Thyroid gland (tissue), 4 donors: ENCODE results near the gene KSR1.

ENCODE experiments used
- POLR2A ChIP-seq, 2 donors: fragments of 450-650 bp; IDR thresholded peaks; one replicate each; pipeline ENCODE4 v1.6.1; 2017; ENCODE audit warnings: antibody characterized with exemption in 2 of 2, mild to moderate bottlenecking in 2 of 2, moderate library complexity in 1 of 2
- TF ChIP-seq, protein P1 (sequence below), 6 experiments: fragments of 200-600 bp in 3 of 6; fragments of 450-650 bp in 3 of 6; sonication (generic) in 3 of 6; IDR thresholded peaks; one replicate each; pipeline ENCODE4 v1.5.1; 2016 to 2019; ENCODE audit warnings: antibody characterized with exemption in 6 of 6, mild to moderate bottlenecking in 2 of 6, inconsistent platforms in 1 of 6, moderate library complexity in 1 of 6

DNA sequence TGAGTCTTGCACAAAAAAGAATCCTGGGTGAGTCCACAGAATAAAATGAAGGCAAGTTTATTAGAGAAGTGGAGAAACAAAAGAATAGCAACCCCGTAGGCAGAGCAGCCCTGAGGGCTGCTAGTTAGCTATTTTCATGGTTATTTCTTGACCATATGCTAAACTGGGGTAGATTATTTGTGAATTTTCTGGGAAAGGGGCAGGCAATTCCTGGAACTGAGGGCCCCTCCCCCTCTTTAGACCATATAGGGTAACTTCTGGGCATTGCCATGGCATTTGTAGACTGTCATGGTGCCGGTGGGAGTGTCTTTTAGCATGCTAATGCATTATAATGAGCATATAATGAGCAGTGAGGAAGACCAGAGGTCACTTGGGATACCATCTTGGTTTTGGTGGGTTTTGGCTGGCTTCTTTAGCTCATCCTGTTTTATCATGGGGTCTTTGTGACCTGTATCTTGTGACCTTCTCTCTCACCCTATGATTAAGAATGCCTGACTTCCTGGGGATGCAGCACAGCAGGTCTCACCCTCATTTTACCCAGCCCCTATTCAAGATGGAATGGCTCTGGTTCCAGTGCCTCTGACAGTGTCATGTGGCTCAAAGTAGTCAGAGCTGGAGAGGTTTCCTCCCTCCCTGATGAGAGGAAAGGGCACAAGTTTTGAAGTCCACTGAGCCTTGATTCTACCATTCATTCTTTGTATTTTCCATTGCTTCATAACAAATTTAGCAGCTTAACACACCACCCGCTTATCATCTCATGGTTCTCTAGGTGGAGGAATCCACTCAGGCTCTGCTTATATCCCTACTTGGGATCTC, 119.1 kb downstream of the KSR1 start:
- TF ChIP-seq, protein P1, sequence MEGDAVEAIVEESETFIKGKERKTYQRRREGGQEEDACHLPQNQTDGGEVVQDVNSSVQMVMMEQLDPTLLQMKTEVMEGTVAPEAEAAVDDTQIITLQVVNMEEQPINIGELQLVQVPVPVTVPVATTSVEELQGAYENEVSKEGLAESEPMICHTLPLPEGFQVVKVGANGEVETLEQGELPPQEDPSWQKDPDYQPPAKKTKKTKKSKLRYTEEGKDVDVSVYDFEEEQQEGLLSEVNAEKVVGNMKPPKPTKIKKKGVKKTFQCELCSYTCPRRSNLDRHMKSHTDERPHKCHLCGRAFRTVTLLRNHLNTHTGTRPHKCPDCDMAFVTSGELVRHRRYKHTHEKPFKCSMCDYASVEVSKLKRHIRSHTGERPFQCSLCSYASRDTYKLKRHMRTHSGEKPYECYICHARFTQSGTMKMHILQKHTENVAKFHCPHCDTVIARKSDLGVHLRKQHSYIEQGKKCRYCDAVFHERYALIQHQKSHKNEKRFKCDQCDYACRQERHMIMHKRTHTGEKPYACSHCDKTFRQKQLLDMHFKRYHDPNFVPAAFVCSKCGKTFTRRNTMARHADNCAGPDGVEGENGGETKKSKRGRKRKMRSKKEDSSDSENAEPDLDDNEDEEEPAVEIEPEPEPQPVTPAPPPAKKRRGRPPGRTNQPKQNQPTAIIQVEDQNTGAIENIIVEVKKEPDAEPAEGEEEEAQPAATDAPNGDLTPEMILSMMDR (IDR thresholded peaks at IDR 0.05): no peak
- TF ChIP-seq POLR2A (IDR thresholded peaks at IDR 0.05): no peak
